IMR-90 (cell line): Measurements from ENCODE around the gene OR11L1.

ENCODE experiments used
- CEBPB ChIP-seq: IDR thresholded peaks from 2 replicates; pipeline ENCODE4 v1.6.1; 2012; ENCODE audit warnings: low read depth, low read length, improper control_type of control experiment
- CTCF ChIP-seq: conservative IDR thresholded peaks from 2 replicates; pipeline ENCODE4 v1.5.1; 2012; ENCODE audit warnings: mild to moderate bottlenecking, low read depth, low read length, improper control_type of control experiment
- FOS ChIP-seq: fragments of 150-350 bp; IDR thresholded peaks from 2 replicates; pipeline ENCODE4 v1.6.1; 2016; ENCODE audit warnings: low read depth, low read length
- MAFK ChIP-seq: IDR thresholded peaks from 2 replicates; pipeline ENCODE4 v1.6.1; 2012; ENCODE audit warnings: low read depth, low read length, improper control_type of control experiment
- POLR2A ChIP-seq: IDR thresholded peaks from 2 replicates; pipeline ENCODE4 v1.6.1; 2012; ENCODE audit warnings: mild to moderate bottlenecking, low read depth, low read length
- RAD21 ChIP-seq: IDR thresholded peaks from 2 replicates; pipeline ENCODE4 v1.6.1; 2012; ENCODE audit warnings: low read length, improper control_type of control experiment
- RCOR1 ChIP-seq: IDR thresholded peaks from 2 replicates; pipeline ENCODE4 v1.6.1; 2012; ENCODE audit warnings: mild to moderate bottlenecking, low read length, improper control_type of control experiment; ENCODE audit not compliant: insufficient replicate concordance
- SMC3 ChIP-seq: fragments of 150-350 bp; IDR thresholded peaks from 2 replicates; pipeline ENCODE4 v1.6.1; 2016; ENCODE audit warnings: low read depth, mild to moderate bottlenecking, antibody characterized with exemption, low read length, moderate library complexity
- USF2 ChIP-seq: fragments of 150-350 bp; IDR thresholded peaks from 2 replicates; pipeline ENCODE4 v1.6.1; 2017; ENCODE audit warnings: mild to moderate bottlenecking, antibody characterized with exemption, low read length, low read depth

DNA sequence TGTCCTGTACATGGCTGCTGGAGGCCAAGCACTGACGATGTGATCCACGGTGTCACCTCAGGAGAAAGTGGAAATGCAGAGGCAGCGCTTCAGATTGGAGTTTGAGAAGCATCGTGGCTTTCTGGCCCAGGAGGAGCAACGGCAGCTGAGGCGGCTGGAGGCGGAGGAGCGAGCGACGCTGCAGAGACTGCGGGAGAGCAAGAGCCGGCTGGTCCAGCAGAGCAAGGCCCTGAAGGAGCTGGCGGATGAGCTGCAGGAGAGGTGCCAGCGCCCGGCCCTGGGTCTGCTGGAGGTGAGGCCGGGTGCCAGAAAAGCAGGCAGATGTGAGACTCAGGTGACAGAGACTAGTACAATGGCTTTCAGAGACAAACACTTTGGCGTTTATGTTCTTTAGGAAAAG is 22.9 kb upstream of the OR11L1 start:
- no peak for TF ChIP-seq POLR2A
- no peak for TF ChIP-seq RAD21
- no peak for TF ChIP-seq CTCF
- no peak for TF ChIP-seq RCOR1
- TF ChIP-seq CEBPB = no peak
- no peak for TF ChIP-seq USF2
- no peak for TF ChIP-seq FOS
- no peak for TF ChIP-seq SMC3
- no peak for TF ChIP-seq MAFK
